ENCODE measurements around the gene CACNG5. TPM values are rescaled to one million over a fixed set of nuclear protein-coding genes. Genes with fewer than 3 reads are reported as not detected.

Gene CACNG5
- total RNA-seq, 1 donor from 2014 or later = not detected

DNA sequence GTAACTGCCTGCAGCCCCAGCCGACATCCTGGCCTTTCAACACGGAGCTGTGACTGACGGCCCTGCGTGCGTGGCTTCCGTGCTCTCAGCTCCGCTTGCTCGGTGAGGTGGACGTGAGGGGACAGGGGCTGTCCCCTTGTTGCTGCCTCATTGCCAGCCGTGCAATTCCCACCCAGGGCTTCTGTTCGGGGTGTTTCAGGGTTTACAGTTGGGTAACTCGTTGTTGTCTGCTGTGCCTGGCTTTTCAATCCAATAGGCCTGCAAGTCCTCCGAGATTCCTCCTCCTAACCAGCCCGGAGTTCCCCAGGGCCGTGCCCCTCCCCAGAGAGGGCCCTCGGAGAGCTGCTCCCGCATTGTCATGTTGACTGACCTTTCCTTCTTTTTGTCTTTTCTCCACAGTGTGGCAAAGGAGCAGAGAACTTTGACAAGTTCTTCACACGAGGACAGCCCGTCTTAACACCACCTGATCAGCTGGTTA, 31.4 kb upstream of the CACNG5 start:
- no peak for DNase-seq (ENCODE audit: extremely low spot score, unreplicated experiment)
- Mint-ChIP-seq H3K27me3 (ENCODE audit: unreplicated experiment) (no peaks in the 10 kb centered on the region), H3K4me1 (ENCODE audit: unreplicated experiment) (peaks cover 2% of the 10 kb centered on the region), H3K9me3 (ENCODE audit: unreplicated experiment) (no peaks in the 10 kb centered on the region), H3K36me3 (ENCODE audit: unreplicated experiment) (peaks cover 21% of the 10 kb centered on the region), H3K27ac (ENCODE audit: unreplicated experiment) (no peak overlapping the region), H3K4me3 (ENCODE audit: unreplicated experiment) (no peak overlapping the region)
- TF ChIP-seq CTCF (IDR thresholded peaks at IDR 0.05) = no peak

GRCh38 chr17:66805567-66805966, 29.4 kb upstream of the CACNG5 start:
- Mint-ChIP-seq H3K4me1 (ENCODE audit: unreplicated experiment) (peaks cover 2% of the 10 kb centered on the region), H3K36me3 (ENCODE audit: unreplicated experiment) (peaks cover 21% of the 10 kb centered on the region), H3K27ac (ENCODE audit: unreplicated experiment) (no peak overlapping the region), H3K27me3 (ENCODE audit: unreplicated experiment) (no peaks in the 10 kb centered on the region), H3K9me3 (ENCODE audit: unreplicated experiment) (no peaks in the 10 kb centered on the region), H3K4me3 (ENCODE audit: unreplicated experiment) (no peak overlapping the region)
- no peak for TF ChIP-seq CTCF (IDR thresholded peaks at IDR 0.05)
- DNase-seq (ENCODE audit: extremely low spot score, unreplicated experiment) = no peak

GRCh38 chr17:66807182-66807581, 27.7 kb upstream of the CACNG5 start:
- Mint-ChIP-seq H3K4me1 (ENCODE audit: unreplicated experiment) (peaks cover 2% of the 10 kb centered on the region), H3K9me3 (ENCODE audit: unreplicated experiment) (no peaks in the 10 kb centered on the region), H3K27me3 (ENCODE audit: unreplicated experiment) (no peaks in the 10 kb centered on the region), H3K4me3 (ENCODE audit: unreplicated experiment) (no peak overlapping the region), H3K27ac (ENCODE audit: unreplicated experiment) (no peak overlapping the region), H3K36me3 (ENCODE audit: unreplicated experiment) (peaks cover 14% of the 10 kb centered on the region)
- DNase-seq (ENCODE audit: extremely low spot score, unreplicated experiment) = no peak
- TF ChIP-seq CTCF (IDR thresholded peaks at IDR 0.05) = no peak

GRCh38 chr17:66809408-66809807, 25.5 kb upstream of the CACNG5 start:
- TF ChIP-seq CTCF (IDR thresholded peaks at IDR 0.05) = no peak
- Mint-ChIP-seq H3K27ac (ENCODE audit: unreplicated experiment) (no peak overlapping the region), H3K27me3 (ENCODE audit: unreplicated experiment) (peaks cover 3% of the 10 kb centered on the region), H3K9me3 (ENCODE audit: unreplicated experiment) (no peaks in the 10 kb centered on the region), H3K36me3 (ENCODE audit: unreplicated experiment) (peaks cover 9% of the 10 kb centered on the region), H3K4me3 (ENCODE audit: unreplicated experiment) (no peak overlapping the region), H3K4me1 (ENCODE audit: unreplicated experiment) (peaks cover 2% of the 10 kb centered on the region)
- DNase-seq (ENCODE audit: extremely low spot score, unreplicated experiment) = no peak

GRCh38 chr17:66810951-66811682, 23.8 kb upstream of the CACNG5 start:
- Mint-ChIP-seq H3K9me3 (ENCODE audit: unreplicated experiment) (no peaks in the 10 kb centered on the region), H3K36me3 (ENCODE audit: unreplicated experiment) (peaks cover 2% of the 10 kb centered on the region), H3K4me1 (ENCODE audit: unreplicated experiment) (peaks cover 2% of the 10 kb centered on the region), H3K27ac (ENCODE audit: unreplicated experiment) (no peak overlapping the region), H3K4me3 (ENCODE audit: unreplicated experiment) (no peak overlapping the region), H3K27me3 (ENCODE audit: unreplicated experiment) (peaks cover 3% of the 10 kb centered on the region)
- no peak for TF ChIP-seq CTCF (IDR thresholded peaks at IDR 0.05)
- DNase-seq (ENCODE audit: extremely low spot score, unreplicated experiment) = no peak

Data from osteocyte (in vitro differentiated cells).